WTC11 (cell line): Measurements from ENCODE around the gene GALNT9.

ENCODE experiments used
- CTCF ChIP-seq: fragments of 200-600 bp; IDR thresholded peaks from 2 replicates; pipeline ENCODE4 v1.8.0; 2022; ENCODE audit warnings: antibody characterized with exemption
- ESRRA ChIP-seq: sonication (generic); formaldehyde crosslinking; IDR thresholded peaks from 2 replicates; pipeline ENCODE4 v1.8.1; 2022; ENCODE audit warnings: mild to moderate bottlenecking, missing genetic modification reagents, borderline replicate concordance
- FOXP4 ChIP-seq: sonication (generic); formaldehyde crosslinking; IDR thresholded peaks from 2 replicates; pipeline ENCODE4 v1.8.0; 2022; ENCODE audit warnings: mild to moderate bottlenecking, missing genetic modification reagents
- IRF2 ChIP-seq: sonication (generic); formaldehyde crosslinking; IDR thresholded peaks from 2 replicates; pipeline ENCODE4 v1.8.0; 2022; ENCODE audit warnings: low read depth, missing genetic modification reagents, borderline replicate concordance
- ZNF232 ChIP-seq: sonication (generic); formaldehyde crosslinking; IDR thresholded peaks from 2 replicates; pipeline ENCODE4 v1.8.0; 2022; ENCODE audit warnings: mild to moderate bottlenecking, missing genetic modification reagents

GRCh38 chr12:132312516-132312915, 16.9 kb downstream of the GALNT9 start:
- no peak for TF ChIP-seq FOXP4
- no peak for TF ChIP-seq ZNF232 (CRISPR knock-in tag)
- TF ChIP-seq CTCF = no peak
- no peak for TF ChIP-seq ESRRA
- no peak for TF ChIP-seq IRF2 (CRISPR knock-in tag)
